CD4-positive, alpha-beta T cell treated with Interleukin-1 beta for 1 hour (primary cell): ENCODE measurements around the gene ZER1.
A peak's percentile ranks its signal among the peaks of the same experiment; 100 is the strongest.
"Not testable (repeated sequence)": the region's sequence is repeated elsewhere in the genome, so short reads cannot be mapped to it uniquely, and the experiment has no call there.

Experiments
- DNase-seq, 2 donors: peaks; one replicate each; pipeline ENCODE4 v3.0.0-alpha.2; 2020 to 2022

Gene ZER1

GRCh38 chr9:128713941-128714573 is 57.7 kb downstream of the ZER1 start:
- DNase-seq = no peak

GRCh38 chr9:128713411-128713780 is 58.3 kb downstream of the ZER1 start:
- no peak for DNase-seq

GRCh38 chr9:128712451-128713410 is 59.0 kb downstream of the ZER1 start:
- no peak for DNase-seq

DNA sequence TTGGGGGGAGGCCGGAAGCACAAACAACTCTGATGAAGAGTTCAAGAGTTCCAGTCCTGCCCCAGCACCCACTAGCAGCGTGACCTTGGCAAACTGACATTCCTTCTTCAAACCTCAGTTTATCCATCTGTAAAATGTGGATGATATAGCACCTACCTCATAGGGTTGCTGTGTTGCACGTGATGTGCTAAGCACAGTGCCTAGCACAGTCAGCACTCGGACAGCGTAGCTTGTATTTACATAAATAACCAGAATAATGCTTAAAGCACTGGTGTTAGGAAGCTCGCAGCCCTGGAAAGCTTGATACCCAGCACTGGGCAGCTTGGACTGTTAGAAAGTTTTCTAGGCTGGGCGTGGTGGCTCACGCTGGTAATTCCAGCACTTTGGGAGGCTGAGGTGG is 64.3 kb downstream of the ZER1 start:
- no peak for DNase-seq

DNA sequence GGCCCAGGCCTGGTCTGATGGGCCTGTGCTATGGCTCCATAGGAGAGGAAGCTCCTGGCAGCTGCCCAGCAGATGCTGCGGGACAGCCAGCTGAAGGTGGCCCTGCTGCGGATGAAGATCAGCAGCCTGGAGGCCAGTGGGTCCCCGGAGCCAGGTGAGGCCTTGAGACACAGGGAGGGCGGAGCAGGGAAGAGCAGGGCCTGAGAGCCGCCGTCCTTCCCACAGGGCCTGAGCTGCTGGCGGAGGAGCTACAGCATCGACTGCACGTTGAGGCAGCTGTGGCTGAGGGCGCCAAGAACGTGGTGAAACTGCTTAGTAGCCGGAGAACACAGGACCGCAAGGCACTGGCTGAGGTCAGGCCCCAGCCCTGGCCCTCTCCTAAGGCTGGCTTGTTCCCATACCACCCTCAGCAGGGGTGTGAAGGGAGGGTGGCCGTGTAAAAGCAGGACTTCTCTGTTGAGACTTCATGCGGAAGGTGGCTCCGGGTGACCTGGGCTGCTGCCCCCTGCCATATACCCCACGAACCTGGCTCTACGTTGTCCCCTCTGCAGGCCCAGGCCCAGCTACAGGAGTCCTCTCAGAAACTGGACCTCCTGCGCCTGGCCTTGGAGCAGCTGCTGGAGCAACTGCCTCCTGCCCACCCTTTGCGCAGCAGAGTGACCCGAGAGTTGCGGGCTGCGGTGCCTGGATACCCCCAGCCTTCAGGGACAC is 64.9 kb downstream of the ZER1 start:
- no peak for DNase-seq

DNA sequence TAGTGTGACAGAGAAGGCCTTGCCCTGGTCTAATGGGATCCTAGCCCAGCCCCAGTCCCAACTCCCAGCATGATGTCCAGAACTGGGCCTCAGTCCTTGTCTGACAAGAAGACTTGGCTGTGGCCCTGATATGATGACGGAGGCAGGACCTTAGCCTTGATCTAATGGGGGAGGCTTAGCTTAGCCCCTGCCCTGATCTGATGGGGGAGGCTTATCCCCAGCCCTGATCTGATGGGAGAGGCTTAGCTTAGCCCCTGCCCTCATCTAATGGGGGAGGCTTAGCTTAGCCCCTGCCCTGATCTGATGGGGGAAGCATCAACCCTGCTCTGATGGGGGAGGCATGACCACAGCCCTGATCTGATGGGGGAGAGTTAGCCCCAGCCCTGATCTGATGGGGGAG is 65.7 kb downstream of the ZER1 start:
- no peak for DNase-seq

- no peak for DNase-seq
Observed at GRCh38 chr9:128705051-128705965, 66.4 kb downstream of the ZER1 start.

- no peak for DNase-seq
Observed at GRCh38 chr9:128704356-128704670, 67.4 kb downstream of the ZER1 start.

DNA sequence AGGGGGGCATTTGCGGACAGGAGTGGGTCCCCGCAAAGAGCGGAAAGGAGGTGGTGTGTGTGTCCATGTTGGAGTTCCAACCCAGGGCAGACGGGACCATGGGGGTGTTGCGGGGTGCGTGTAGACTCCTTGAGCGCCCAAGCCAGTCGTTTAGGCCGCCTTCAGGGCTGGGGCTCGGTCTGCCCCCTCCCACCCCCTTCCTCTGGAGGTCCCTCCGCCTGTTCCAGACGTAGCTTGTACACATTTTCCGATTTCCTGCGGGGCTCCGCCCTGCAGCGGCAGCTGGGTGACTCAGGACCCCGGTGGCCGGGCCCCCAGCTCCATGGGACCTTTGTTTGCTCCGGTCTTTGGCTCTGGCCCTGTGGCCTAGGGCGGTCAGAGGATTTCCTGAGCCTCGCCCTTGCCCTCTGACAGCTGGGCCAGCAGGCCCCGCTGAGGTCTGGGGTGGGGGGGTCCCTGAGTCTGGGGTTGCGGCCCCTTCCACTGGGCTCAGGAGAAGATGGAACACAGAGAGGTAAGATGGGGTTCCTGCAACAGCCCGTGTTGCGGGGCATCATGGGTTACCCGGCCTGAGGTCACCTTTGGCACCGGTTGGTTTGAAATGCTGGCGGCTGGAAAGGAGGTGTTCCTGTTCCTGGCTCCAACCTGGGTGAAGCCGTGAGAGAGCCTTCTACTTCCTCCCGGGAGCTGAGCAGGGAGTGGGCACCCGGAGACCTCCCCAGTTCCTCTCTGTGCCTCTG is 67.9 kb downstream of the ZER1 start:
- no peak for DNase-seq

DNA sequence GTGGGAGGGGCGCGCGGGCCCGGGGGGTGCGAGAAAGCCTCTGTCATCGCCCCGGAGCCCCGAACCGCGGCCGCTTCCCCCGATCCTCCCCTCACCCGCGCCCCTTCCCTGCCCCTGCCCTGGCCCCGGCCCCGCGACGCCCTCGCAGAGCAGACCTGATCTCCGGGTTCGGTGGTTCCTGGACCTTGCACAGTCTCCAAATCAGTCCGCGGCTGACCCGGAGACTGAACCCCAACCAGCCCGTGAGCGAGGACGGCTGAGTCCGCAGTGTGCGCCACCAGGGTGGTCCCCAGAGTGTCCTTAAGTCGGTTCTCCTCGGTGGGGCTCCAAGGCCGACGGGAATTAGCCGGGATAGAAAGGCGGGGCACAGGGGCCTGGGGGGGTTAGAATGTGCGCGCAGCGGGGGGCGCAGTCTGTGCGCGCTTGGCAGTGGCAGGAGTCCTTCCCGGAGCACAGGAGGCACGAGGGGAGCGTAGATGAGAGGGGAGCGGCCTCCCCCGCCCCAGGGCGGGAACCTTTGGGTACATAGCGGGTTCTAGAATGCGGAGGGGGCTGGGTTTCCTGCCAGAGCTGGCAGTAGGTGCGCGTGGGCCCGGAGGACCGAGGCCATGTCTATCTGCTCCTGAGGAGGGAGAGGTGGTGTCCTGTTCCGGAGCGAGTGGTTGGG is 68.6 kb downstream of the ZER1 start:
- DNase-seq = peak in 1 of 2 donors; percentile 29

DNA sequence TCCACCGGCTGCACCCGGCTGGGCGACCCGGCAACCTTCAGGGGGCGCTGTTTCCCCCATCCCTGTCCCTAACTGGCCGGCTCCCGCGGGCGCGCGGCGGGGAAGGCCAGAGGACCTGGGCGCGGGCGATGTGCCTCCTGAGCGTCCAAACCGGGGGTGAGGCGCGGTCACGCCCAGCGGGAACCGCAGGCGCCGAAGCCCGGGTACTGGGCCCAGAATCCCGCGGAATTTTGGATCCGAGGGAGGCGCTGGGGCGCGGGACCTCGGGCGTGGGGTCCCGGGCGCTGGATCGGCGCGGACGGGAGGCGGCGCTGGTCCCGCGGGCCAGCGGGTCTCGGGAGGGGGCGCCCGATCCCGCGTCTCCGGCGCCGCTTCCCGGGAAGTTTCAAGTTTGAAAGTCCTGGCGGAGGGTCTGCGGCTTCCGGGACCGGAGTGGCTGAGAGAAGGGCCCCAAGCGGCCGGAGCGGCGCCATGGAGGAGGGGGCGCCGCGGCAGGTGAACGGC is 69.2 kb downstream of the ZER1 start, which contains the start of gene PKN3:
Gene PKN3 (plus strand): TSS at position 59 of the 504 bp plus-strand sequence. CDS start 413 bp downstream, at position 472.
- DNase-seq = peak; percentile 80 to 84

DNA sequence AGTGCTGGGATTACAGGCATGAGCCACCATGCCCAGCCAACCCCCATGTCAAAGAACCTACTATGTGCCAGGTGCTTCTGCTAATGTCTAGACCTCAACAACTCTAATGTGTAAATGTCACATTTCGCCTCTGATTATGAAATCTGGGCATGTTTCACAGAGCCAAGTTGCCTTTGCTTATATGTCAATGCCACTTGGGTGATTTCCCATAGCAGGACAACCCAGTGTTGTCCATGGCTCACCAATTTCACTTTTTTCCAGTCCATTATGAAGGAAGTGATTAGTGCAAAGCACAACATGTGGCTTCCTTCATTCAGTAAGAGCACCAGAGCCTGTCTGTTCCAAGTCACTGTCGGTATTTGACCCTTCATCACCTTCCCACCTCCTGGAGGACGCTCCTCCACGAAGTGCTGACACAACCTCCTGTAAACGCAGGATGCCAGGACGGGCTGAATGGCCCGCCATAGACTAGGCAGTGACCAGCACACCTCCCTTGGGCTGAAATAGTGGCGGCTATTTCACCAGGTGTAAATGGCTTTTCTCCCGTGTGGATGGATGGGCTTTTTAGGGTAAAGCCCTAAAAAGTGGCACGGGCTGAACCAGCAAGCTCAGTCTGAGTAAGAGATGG is 70.4 kb downstream of the ZER1 start:
- no peak for DNase-seq

GRCh38 chr9:128699096-128699795 is 72.5 kb downstream of the ZER1 start:
- not testable (repeated sequence) for DNase-seq

DNA sequence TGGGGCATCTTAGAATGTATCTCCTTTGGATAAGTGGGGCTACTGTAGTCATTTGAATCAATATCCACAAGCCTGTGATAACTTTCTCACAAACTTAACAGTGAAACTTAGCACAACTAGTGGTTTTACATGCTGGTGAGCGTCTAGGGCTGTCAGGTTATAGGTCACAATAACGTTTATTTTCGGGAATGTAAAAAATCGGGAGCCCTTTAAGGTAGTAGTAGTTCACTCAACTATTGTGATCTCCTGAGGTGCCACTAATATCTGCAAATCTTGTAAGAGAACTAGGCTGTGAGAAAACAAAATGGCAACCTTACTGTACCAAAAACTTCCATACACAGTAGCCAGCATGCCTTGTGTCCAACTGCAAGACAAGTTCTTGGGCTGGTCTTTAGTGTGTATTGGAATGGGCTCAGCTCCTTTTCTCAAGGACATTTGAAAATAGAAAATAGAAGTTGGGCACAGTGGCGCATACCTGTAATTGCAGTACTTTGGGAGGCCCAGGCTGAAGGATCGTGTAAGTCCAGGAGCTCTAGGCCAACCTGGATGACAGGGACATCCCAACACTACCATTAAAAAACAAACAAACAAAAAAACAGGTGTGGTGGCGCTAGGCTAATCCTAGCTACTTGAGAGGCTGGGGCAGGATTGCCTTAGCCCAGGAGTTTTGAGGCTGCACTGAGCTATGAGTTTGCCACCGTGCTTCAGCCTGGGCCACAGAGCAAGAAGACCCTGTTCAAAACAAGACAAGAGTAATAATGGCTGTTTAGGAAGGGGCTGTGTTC is 74.6 kb downstream of the ZER1 start:
- DNase-seq = no peak

DNA sequence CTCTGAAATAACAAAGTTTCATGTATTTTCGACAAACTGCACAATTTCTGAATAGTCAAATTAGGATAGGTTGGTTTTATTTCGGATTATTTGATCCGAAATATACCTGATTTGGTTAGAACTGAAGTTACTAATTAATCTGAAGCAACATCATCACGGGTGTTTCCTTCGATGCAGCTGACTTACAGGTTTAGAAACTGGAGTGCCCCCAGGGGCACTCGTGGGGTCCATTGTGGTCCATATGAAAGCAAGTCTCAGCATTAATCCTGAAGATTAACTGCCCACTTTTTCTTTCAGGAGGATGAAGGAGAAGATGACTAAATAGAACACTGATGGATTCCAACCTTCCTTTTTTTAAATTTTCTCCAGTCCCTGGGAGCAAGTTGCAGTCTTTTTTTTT is 77.4 kb downstream of the ZER1 start:
- DNase-seq = no peak

DNA sequence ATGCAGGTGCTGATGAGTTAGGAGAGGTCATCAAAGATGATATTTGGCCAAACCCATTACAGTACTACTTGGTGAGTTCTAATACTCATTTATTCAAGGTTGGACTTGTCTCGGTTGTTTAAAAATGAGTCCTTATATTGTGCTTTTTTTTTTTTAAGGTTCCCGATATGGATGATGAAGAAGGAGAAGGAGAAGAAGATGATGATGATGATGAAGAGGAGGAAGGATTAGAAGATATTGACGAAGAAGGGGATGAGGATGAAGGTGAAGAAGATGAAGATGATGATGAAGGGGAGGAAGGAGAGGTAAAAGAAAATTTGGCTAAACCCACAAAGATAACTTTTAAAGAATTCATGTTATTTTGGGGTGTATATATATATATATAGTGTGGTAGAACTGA is 78.0 kb downstream of the ZER1 start:
- DNase-seq = not testable (repeated sequence)

GRCh38 chr9:128690684-128691034 is 81.1 kb downstream of the ZER1 start:
- peak in 1 of 2 donors; percentile 28 for DNase-seq

DNA sequence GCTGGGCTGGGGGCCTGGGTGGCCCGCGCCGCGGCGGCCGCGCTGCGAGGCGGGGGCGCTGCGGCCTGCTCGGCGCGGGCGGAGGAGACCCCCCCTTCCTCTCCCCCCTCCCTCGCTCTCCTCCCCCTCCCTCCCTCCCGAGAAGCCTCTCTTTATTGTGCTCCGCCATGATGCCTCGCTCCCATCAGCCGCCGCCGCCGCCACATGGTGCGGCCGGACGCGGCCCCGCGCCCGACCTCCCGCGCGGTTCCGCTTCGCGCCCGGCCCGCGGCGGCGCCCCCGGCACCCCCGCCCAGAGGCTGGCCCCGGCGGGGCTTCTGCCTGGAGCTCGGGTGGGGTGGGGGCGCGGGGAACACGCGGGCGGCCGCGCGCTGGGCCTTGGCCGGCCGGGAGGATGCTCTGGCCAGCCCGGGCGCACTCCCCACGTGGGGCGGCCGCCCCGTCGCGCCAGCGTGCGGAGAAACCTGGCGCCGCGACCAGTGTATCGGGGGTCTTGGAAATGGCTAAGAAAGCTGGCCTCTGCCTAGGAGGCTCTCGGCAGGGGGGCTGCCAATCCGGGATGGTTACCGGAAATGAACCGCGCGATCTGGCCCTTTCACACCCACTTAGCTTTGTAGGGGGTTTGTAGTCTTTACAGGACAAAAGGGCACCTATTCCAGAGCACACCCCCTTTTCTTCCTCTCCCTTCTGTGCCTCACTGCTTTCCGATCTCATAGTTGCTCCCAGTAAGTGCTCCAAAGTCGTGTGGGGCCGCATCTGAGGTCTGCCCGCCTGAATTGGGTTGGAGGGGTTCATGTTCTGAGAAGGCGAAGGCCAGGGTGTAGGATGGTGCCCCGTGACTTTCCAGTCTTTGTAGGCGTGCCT is 81.7 kb downstream of the ZER1 start:
- DNase-seq = peak; percentile 61 to 66
